ENCODE data around the gene SULT1A1.

The SULT1A1 gene

DNA sequence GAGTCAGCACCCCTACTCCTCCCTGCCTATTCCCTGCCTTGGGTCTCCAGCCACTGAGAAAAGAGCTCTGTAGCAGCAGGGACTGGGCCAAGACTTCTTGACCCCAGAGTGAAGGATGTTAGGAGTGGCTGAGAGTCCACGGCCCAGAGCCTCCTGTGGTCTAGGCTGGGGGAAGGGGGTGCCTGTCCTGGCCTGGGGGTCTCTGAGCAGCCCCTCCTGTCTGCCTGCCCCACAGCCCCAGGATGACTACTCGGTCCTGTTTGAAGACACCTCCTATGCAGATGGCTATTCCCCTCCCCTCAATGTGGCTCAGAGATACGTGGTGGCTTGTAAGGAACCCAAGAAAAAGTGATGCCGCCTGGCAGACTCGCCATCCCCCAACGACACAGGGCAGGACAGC lies 18.5 kb downstream of the SULT1A1 start (continued):
- TF ChIP-seq TCF7L2 (IDR thresholded peaks at IDR 0.05; ENCODE audit: borderline replicate concordance, low read depth, low read length) (no peak), ZNF837 (tag by site-specific recombination; IDR thresholded peaks at IDR 0.05) (no peak), ZNF658 (tag by site-specific recombination; IDR thresholded peaks at IDR 0.05) (no peak), ZNF341 (tag by site-specific recombination; IDR thresholded peaks at IDR 0.05; ENCODE audit: low read depth) (no peak), MZF1 (tag by site-specific recombination; IDR thresholded peaks at IDR 0.05; ENCODE audit: borderline replicate concordance) (no peak)

DNA sequence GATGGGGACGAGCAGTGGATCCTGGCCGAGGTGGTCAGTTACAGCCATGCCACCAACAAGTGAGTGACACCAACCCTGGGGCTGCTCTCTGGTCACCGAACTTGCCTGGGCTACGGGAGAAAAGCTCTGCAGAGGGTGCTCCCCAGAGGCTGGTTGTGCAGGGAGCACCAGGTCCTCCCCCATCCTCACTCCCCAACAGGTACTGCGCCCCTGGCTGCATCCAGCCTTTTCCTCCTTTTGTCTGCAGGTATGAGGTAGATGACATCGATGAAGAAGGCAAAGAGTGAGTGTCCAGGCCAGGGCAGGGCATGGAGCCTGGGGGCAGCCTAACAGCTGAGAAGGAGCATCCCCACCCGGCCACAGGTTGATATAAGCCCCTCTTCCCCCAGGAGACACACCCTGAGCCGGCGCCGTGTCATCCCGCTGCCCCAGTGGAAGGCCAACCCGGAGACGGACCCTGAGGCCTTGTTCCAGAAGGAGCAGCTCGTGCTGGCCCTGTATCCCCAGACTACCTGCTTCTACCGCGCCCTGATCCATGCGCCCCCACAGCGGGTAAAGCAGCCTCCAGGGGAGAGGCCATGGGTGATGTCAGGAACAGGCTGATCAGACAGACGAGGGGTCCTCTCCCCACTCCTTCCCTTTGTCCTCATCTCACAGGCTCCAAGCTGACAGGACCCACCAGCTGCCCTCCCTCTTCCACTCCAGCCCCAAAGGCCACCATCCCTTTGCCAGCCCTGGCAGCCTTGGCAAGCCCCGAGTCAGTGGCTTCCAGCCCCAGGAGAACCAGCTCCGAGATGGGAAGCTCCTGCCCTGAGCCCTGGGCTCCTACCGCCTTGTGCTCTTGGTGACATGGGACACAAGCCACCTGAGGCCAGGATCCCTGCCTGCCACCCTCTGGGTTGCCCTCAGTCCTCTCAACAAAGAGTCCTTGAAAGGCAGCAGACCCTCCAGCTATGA lies 19.2 kb downstream of the SULT1A1 start:
- H3K4me3 ChIP-seq (ENCODE audit: low read depth, low read length): no peak overlapping the region
- no peaks in the 10 kb centered on the region for H3K9me3 ChIP-seq (ENCODE audit: control insufficient read depth, insufficient read depth, low read depth, low read length)
- ChIA-PET CTCF (interaction anchor here (0.6 kb wide), 1 partner anchor 312 kb away, joined by 3 read pairs; no protein-coding TSS in a partner anchor), POLR2A (interaction anchor here (0.6 kb wide), 1 partner anchor 19 kb away, joined by 3 read pairs; the partner anchor contains the start of gene SULT1A1)
- TF ChIP-seq ZNF521 (tag by site-specific recombination; IDR thresholded peaks at IDR 0.05) (no peak), OSR2 (tag by site-specific recombination; IDR thresholded peaks at IDR 0.05) (no peak), ZNF274 (IDR thresholded peaks at IDR 0.05; ENCODE audit: low read length) (no peak), ZNF274 (tag by site-specific recombination; IDR thresholded peaks at IDR 0.05; ENCODE audit: borderline replicate concordance) (no peak), ZNF354C (tag by site-specific recombination; IDR thresholded peaks at IDR 0.05; ENCODE audit: borderline replicate concordance, low read depth) (no peak), ZNF776 (tag by site-specific recombination; IDR thresholded peaks at IDR 0.05; ENCODE audit: borderline replicate concordance) (no peak), ZNF571 (tag by site-specific recombination; IDR thresholded peaks at IDR 0.05) (no peak)
- TF ChIP-seq, protein P1, sequence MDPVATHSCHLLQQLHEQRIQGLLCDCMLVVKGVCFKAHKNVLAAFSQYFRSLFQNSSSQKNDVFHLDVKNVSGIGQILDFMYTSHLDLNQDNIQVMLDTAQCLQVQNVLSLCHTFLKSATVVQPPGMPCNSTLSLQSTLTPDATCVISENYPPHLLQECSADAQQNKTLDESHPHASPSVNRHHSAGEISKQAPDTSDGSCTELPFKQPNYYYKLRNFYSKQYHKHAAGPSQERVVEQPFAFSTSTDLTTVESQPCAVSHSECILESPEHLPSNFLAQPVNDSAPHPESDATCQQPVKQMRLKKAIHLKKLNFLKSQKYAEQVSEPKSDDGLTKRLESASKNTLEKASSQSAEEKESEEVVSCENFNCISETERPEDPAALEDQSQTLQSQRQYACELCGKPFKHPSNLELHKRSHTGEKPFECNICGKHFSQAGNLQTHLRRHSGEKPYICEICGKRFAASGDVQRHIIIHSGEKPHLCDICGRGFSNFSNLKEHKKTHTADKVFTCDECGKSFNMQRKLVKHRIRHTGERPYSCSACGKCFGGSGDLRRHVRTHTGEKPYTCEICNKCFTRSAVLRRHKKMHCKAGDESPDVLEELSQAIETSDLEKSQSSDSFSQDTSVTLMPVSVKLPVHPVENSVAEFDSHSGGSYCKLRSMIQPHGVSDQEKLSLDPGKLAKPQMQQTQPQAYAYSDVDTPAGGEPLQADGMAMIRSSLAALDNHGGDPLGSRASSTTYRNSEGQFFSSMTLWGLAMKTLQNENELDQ (tag by site-specific recombination; IDR thresholded peaks at IDR 0.05; ENCODE audit: low read depth): no peak
- TF ChIP-seq, protein P2, sequence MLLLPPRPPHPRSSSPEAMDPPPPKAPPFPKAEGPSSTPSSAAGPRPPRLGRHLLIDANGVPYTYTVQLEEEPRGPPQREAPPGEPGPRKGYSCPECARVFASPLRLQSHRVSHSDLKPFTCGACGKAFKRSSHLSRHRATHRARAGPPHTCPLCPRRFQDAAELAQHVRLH (tag by site-specific recombination; IDR thresholded peaks at IDR 0.05): no peak
- TF ChIP-seq, protein P3, sequence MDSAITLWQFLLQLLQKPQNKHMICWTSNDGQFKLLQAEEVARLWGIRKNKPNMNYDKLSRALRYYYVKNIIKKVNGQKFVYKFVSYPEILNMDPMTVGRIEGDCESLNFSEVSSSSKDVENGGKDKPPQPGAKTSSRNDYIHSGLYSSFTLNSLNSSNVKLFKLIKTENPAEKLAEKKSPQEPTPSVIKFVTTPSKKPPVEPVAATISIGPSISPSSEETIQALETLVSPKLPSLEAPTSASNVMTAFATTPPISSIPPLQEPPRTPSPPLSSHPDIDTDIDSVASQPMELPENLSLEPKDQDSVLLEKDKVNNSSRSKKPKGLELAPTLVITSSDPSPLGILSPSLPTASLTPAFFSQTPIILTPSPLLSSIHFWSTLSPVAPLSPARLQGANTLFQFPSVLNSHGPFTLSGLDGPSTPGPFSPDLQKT (IDR thresholded peaks at IDR 0.05; ENCODE audit: borderline replicate concordance, low read depth, low read length): no peak
- H3K36me3 ChIP-seq (ENCODE audit: control insufficient read depth in 2 of 2, insufficient read depth in 1 of 2, low read length in 2 of 2): peaks cover 0 to 33% of the 10 kb centered on the region in 2 experiments; a peak in 2 of 3 replicates
- no peaks in the 10 kb centered on the region for H3K4me1 ChIP-seq (ENCODE audit: control insufficient read depth, insufficient read depth, low read length)
- no peak overlapping the region for H3K27ac ChIP-seq (ENCODE audit: extremely low read depth, low read depth, low read length)

DNA sequence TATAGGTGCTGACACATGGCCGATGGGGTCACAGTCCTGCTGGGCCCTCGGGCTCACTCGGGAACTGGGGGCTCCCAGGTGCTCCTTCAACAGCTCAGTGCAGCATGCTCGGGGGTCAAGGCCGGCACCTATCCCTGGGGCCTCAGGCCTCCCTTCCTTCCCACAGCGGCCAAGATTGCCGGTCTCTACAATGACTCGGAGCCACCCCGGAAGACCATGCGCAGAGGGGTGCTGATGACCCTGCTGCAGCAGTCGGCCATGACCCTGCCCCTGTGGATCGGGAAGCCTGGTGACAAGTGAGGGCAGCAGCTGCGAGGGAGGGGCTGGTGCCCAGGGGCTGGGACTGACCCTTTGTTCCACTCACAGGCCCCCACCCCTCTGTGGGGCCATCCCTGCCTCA lies 19.9 kb downstream of the SULT1A1 start:
- TF ChIP-seq BCL11A (tag by site-specific recombination; IDR thresholded peaks at IDR 0.05; ENCODE audit: low read depth) (no peak), ZIC2 (tag by site-specific recombination; IDR thresholded peaks at IDR 0.05) (no peak), SCRT1 (tag by site-specific recombination; IDR thresholded peaks at IDR 0.05; ENCODE audit: borderline replicate concordance) (no peak), TCF7L2 (IDR thresholded peaks at IDR 0.05; ENCODE audit: borderline replicate concordance, low read depth, low read length) (no peak)
- Histone ChIP-seq H3K36me3 (ENCODE audit: control insufficient read depth in 2 of 2, insufficient read depth in 1 of 2, low read length in 2 of 2) (peaks cover 0 to 38% of the 10 kb centered on the region in 2 experiments; a peak in 2 of 3 replicates), H3K4me1 (ENCODE audit: control insufficient read depth, insufficient read depth, low read length) (no peaks in the 10 kb centered on the region), H3K27ac (ENCODE audit: extremely low read depth, low read depth, low read length) (no peak overlapping the region), H3K4me3 (ENCODE audit: low read depth, low read length) (no peak overlapping the region), H3K9me3 (ENCODE audit: control insufficient read depth, insufficient read depth, low read depth, low read length) (no peaks in the 10 kb centered on the region)
- POLR2A ChIA-PET: no interaction called here
- CTCF ChIA-PET: no interaction called here

Data from HEK293 (cell line).